ELR (cell line): ENCODE data around the gene MRGPRE.

Source experiments
- DNase-seq: peaks from one replicate; pipeline ENCODE4 v3.0.0-alpha.2; 2015; ENCODE audit warnings: low read depth

MRGPRE gene

GRCh38 chr11:3213659-3214419 is 18.4 kb downstream of the MRGPRE start:
- DNase-seq, result no peak

DNA sequence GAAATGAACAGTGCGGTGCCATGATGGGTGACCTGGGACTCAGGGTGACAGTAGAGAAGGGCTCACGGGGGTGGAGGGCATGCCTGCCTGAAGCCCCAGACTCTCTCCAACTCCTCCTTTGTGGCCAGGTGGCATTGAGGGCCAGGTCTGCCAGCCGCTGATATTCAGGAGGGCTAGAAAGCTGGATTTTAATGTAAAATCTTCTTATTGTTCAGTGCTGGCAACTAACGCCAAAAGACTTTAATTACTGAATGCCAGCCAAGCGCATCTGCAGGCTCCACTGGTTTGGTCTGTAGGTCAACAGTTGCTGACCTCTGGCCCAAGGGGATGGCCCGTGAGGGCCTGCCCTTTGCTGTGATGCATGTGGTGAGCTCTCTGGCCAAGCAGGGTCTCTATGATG is 23.9 kb downstream of the MRGPRE start:
- DNase-seq, result no peak

GRCh38 chr11:3207526-3208189 is 24.6 kb downstream of the MRGPRE start:
- DNase-seq, result no peak

DNA sequence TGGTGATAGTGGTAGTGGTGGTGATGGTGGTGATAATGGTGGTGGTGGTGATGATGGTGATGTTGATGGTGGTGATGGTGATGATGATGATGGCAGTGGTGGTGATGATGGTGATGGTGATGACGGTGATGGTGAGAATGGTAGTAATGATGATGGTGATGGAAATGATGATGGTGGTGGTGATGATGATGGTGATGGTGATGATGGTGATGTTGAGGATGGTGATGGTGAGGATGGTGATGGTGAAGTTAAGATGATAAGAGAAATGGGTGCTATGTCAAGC is 25.4 kb downstream of the MRGPRE start:
- DNase-seq, result no peak

DNA sequence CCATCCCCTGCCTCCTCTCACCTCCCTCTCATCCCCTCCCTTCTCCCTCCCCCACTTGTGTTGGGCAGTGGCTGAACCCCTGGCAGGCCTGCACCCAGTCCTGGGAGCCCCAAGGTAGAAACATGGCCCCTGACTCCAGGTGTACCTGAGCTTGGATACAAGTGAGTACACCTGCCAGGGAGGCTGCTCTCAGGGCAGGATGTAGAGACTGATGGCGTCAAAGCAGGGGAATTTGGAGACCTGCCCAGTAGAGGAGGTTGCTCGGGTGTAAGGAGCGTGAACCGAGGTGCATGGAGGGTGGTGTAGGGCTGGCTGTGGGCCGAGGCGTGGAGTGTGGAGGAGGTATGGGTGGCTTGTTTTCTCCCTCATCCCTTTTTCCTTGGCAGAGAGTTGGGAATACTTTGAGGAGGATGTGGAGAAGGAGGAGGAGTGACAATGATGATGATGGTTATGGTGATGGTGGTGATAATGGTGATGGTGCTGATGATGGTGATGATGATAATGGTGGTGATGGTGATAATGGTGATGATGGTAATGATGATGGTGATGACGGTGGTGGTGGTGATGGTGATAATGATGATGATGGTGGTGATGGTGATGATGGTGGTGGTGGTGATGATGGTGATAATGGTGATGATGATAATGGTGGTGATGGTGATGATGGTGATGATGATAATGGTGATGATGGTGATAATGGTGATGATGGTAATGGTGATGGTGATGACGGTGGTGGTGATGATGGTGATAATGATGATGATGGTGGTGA is 25.9 kb downstream of the MRGPRE start:
- no peak for DNase-seq

- DNase-seq, result no peak
Observed at GRCh38 chr11:3205261-3206155, 26.7 kb downstream of the MRGPRE start.

- DNase-seq, result no peak
Observed at GRCh38 chr11:3204141-3205015, 27.8 kb downstream of the MRGPRE start.

DNA sequence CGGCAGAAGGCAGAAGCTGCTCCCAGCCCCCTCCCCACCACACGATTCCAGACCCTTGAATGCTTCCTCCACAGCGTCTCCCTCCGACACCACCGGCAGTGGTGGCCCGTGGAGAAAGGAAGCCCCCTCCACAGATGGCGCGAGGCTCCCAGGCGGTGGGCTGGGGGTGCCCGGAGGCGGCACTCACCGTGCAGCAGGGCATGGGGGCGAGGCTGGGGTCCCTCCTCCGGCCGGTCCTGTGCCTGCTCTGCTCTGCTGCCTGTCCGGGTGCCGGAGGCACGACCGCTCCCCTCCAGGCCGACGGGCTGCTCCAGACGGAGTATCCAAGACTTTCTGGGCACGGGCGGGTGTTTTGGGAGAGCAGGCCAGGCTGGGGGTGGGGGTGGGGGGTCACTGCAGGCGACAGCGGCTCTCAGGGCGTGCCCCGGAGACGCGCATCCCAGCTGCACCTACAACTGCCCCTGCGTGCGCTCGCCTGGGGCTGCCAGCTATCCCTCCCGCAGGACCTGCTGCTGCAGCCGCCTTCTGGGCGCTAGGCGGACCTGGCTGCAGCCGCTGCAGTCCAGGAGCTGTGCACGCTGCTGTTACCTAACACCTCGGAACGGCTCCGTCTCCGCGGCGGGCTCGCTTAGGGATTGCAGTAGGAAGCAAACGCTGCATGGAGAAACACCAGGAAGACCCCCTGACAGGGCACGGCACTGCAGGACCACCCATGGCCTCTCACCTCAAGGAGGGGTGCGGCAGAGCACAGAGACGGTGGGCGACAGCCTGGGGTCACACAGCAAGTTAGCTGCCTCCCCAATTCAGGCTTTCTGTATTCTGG is 28.8 kb downstream of the MRGPRE start:
- DNase-seq, result peak; percentile 18

DNA sequence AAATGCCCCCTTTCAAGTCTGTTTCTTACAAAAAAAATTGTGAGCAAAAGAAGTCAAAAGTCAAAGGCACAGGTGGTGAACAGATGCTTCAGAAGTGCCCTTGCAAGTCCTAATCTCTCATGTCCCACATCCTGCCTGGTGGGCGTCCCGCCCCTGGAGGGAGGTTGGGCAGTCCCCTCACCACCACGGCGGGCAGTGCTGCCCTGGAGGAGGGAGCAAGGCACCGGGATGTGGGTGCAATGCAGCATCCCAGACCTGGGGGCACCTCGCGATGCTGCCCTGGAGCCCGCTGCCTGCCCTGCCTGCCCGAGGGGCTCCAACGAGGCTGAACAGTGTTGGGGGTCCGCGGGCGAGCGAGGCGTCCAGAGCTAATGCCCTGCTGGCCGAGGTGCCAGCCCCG is 29.5 kb downstream of the MRGPRE start:
- DNase-seq, result no peak

GRCh38 chr11:3202305-3202704 is 29.9 kb downstream of the MRGPRE start:
- DNase-seq, result no peak

DNA sequence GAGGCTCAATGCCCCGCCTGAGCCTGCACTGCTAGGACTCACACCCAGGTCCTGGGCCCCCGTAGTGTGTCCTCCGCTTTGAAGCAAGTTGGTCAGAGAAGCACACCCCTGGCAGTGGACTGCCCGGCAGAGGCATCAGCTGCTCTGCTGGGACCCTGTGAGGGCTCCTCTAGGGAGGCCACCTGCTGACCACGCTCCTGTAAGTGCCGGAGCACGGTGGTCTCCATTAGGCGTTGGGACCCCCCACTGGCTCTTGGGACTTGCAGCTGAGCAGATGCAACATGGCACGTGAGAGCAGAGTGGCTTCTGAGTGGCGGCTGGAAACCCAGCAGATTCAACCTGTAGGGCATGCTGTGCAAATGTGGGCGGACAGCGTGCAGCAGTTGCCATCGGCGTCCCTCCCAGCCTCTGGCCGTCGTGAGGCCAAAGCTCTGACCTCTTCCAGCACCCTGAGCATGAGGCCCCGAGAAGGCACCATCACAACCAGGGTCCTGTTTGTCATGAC is 30.5 kb downstream of the MRGPRE start:
- no peak for DNase-seq

GRCh38 chr11:3201112-3201581 is 31.1 kb downstream of the MRGPRE start:
- DNase-seq, result no peak

GRCh38 chr11:3200388-3201111 is 31.7 kb downstream of the MRGPRE start:
- DNase-seq, result no peak

DNA sequence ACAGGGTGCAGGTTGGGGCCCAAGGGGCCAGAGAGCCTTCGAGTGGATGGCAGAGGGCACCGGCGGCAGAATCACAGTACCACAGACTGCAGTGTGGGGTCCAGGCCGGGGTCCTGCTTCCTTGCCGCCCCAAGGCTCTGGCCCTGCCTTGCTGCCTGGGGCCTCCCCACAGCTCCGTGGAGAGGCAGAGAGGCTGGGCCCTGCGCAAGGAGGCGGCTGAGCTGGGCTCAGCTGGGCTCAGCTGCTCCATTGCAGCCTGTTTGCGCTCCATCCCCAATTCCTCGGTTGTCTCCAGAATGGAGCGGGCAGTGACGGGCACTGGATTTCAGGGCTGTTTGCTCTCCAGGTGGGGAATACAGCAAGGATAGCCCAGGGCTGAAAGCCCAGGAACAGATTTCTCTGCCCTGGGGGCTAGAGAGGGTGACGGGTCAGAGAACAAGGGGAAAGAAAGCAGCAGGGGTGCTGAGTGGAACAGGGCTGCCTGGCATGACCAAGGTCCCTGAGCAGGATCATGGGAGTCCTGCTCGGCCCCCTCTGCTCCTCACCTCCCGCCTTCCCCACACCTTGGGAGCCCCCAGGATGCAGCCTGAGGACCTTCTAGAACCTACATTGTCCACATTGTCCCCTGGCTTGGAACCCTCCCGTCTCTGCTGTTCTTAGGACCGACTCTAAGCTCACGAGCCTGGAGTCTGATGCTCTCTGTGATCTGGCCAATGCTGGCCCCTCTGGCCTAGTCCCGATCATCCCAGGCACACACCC is 32.5 kb downstream of the MRGPRE start:
- no peak for DNase-seq

DNA sequence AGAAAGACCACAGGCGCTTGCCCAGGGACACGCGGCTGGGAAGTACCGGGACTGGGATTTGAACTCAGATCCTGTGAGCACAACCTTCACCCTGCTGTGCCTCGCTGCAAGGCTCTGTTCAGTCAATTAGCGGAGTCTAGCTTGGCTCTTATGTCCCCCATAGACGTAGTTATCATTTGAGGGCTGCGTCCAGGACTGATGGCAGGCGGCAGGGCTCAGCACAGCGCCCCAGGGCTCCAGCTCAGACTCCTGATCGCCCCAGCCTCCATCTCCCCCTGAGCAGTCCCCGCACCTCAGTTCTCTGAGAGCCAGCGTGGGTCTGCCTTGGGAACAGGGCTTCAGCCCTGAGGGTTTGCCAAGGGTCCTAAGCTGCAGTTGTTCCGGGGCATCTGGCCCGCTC is 33.4 kb downstream of the MRGPRE start:
- DNase-seq, result no peak

DNA sequence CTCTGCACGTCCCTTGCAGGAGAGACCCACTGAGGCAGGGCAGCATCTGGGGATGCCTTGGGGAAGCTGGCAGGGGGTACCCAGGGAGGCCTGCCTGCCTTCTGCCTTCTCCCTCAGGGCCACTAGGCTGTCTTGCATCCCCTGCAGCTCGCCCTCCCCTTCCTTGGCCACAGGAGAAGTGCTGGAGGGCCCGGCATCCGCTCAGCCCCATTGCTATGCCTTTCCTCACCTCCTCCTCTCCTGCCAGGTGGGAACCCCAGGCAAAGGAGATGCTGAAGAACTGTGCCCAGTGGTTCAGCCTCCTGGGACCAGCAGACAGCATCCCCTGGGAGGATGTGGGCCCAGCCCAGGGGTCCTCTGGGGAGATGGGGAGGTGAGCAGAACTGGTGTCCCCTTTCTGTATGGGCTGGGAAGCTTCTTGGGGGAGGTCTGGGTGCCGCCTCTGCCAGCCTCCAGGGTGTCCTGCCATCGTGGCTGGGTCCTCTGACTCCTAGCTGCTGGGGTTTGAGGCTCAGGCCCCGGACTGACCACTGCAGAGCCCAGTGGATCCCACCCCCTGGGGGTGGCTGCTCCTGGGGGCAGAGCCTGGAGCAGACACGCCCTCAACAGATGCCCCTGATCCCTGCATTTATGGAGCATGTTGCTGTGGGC is 34.2 kb downstream of the MRGPRE start:
- no peak for DNase-seq

GRCh38 chr11:3197044-3197695 is 35.0 kb downstream of the MRGPRE start:
- DNase-seq, result no peak
